ENCODE measurements around the gene PITPNC1.

PITPNC1 gene

DNA sequence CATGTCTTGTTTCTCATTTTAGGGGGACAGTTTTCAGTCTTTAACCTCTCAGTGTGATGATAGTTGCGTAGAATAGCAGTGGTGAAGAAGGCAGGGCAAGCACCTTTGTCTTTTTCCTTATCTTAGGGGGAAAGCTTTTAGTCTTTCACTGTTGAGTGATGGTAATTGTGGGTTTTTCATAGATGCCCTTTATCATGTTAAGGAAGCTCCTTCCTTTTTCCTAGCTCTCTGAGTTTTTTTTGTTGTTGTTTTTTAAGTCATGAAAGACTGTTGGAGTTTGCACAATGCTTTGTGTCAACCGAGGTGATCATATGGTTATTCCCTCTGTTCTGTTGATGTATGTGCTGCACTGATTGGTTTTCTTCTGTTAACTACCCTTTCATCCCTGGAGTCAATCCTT is 356.4 kb downstream of the PITPNC1 start:
- no peak for DNase-seq (ENCODE audit: low spot score)

DNA sequence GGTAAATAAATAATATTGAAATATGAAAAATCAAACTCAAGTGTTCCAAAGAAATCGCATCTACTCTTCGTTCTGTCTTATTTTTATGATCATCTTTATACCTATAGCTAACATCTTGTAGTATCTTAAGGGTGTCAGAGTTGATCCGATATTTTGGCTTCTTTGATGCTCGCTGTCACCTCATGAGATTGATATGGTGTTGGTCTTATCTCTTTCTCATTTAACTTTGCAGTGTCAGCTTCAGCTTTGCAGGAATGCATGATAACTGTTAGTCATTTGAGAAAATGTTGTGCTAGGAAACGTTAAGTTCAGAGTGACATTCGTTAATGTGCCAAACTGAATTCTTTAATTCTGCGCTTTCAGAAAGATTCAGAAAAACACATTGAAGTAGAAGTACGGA is 360.1 kb downstream of the PITPNC1 start:
- no peak for DNase-seq (ENCODE audit: low spot score)

DNA sequence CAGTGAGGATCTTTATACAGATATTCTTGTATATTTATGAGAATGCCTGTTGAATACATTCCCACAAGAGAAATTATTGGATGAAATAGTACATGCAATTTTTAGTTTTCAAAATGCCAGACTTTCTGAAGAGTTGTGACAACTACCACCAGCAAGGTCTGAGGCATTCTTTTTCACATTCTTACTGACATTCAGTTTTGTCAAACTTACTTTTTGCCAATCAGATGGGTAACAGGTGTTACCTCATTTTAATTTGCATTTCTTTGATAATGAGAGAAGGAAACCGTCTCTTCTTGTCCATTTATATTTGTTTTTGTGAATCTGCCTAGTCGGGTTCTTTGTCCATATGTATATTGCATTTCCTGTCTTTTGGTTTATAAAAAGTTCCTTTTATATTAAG is 364.9 kb downstream of the PITPNC1 start:
- DNase-seq (ENCODE audit: low spot score), result no peak
